Keratinocyte (primary cell): ENCODE data around the gene HPX.

Experiments used
- CTCF ChIP-seq, 3 experiments: IDR thresholded peaks in 1 of 3; conservative IDR thresholded peaks in 1 of 3; optimal IDR thresholded peaks in 1 of 3; 2 replicates in 2 of 3; 3 replicates in 1 of 3; pipeline versions ENCODE3 to v1.5.1; 2011; ENCODE audit warnings: low read length in 3 of 3, mild to moderate bottlenecking in 3 of 3, moderate library complexity in 2 of 3, control low read depth in 1 of 3, inconsistent platforms in 1 of 3; ENCODE audit not compliant: insufficient read depth in 2 of 3; ENCODE audit errors: extremely low read depth in 1 of 3
- EZH2 ChIP-seq: IDR thresholded peaks from one replicate; pipeline ENCODE4 v1.6.1; 2012; ENCODE audit warnings: inconsistent platforms, mild to moderate bottlenecking, low read length, moderate library complexity

GRCh38 chr11:6459099-6459450 lies 18.3 kb upstream of the HPX start:
- no peak for TF ChIP-seq CTCF (optimal IDR thresholded peaks at IDR 0.05 in 1 of 3, IDR thresholded peaks at IDR 0.05 in 1 of 3, conservative IDR thresholded peaks at IDR 0.05 in 1 of 3; ENCODE audit: extremely low read depth in 1 of 3, insufficient read depth in 2 of 3, low read length in 3 of 3)
- no peak for TF ChIP-seq EZH2
